Endothelial cell of umbilical vein (primary cell): ENCODE results near the gene PLEKHA7. TPM values are rescaled to one million over a fixed set of nuclear protein-coding genes. Genes with fewer than 3 reads are reported as not detected.
"Not testable (repeated sequence)": the region's sequence is repeated elsewhere in the genome, so short reads cannot be mapped to it uniquely, and the experiment has no call there.

ENCODE experiments used
- BruUV-seq: library from RNA; stranded (reverse); fragments of 400-500 nt; replicated peaks from 2 replicates; lab custom pipeline; 2021; lab: Mats Ljungman, UMichigan
- CTCF ChIA-PET: fragments of 300-600, 350-600 bp; sonication (Branson Sonifier 250); formaldehyde crosslinking; loops from one replicate; lab custom pipeline; 2021; ENCODE audit warnings: antibody characterized with exemption, inconsistent platforms; lab: Charles Lee
- POLR2A ChIA-PET: fragments of 300-600, 350-600 bp; sonication (Branson Sonifier 250); formaldehyde crosslinking; loops from one replicate; lab custom pipeline; 2021; ENCODE audit warnings: antibody characterized with exemption, inconsistent platforms; lab: Charles Lee
- DNase-seq: peaks from one replicate; pipeline ENCODE4 v3.0.0-alpha.2; 2011; ENCODE audit warnings: low read depth, low spot score
- FAIRE-seq: peaks from 2 replicates; lab custom pipeline; 2011; peaks lifted over from hg19 to GRCh38; lab: Jason Lieb, UNC
- H2AFZ ChIP-seq: 2 replicates; pipeline ENCODE4 v1.6.0; 2012; ENCODE audit warnings: low read depth, low read length, control low read depth, inconsistent platforms
- H3K27ac ChIP-seq: 2 replicates; pipeline ENCODE4 v1.5.1; 2011; ENCODE audit warnings: low read depth, mild to moderate bottlenecking, control low read depth, low read length, moderate library complexity; ENCODE audit not compliant: insufficient read depth
- H3K27me3 ChIP-seq, 2 experiments: 2 replicates each; pipeline versions ENCODE4 v1.6.0 to v1.6.1; 2011; ENCODE audit warnings: low read length in 2 of 2, mixed read lengths in 1 of 2; ENCODE audit not compliant: control insufficient read depth in 2 of 2, insufficient read depth in 2 of 2
- H3K36me3 ChIP-seq, 2 experiments: 2 replicates in 1 of 2; 3 replicates in 1 of 2; pipeline ENCODE4 v1.5.1; 2011; ENCODE audit warnings: low read length in 2 of 2, mild to moderate bottlenecking in 1 of 2, moderate library complexity in 1 of 2; ENCODE audit not compliant: control insufficient read depth in 2 of 2, insufficient read depth in 2 of 2; ENCODE audit errors: extremely low read depth in 1 of 2
- H3K4me1 ChIP-seq: 3 replicates; pipeline ENCODE4 v1.5.1; 2011; ENCODE audit warnings: mild to moderate bottlenecking, low read length; ENCODE audit not compliant: control insufficient read depth, insufficient read depth; ENCODE audit errors: extremely low read depth
- H3K4me2 ChIP-seq: 2 replicates; pipeline ENCODE4 v1.6.1; 2011; ENCODE audit warnings: low read length, control low read depth, mixed read lengths; ENCODE audit not compliant: insufficient read depth
- H3K4me3 ChIP-seq, 3 experiments: fragments of 200-600 bp in 1 of 3; sonication (generic), shearing (Covaris generic) in 1 of 3; replicated peaks in 1 of 3; 2 replicates each; pipeline ENCODE4 v1.5.1; 2011 to 2016; ENCODE audit warnings: control low read depth in 3 of 3, low read length in 3 of 3, mild to moderate bottlenecking in 2 of 3, inconsistent platforms in 1 of 3, low read depth in 1 of 3, moderate library complexity in 1 of 3; ENCODE audit not compliant: insufficient read depth in 1 of 3
- H3K79me2 ChIP-seq: 2 replicates; pipeline ENCODE4 v1.6.0; 2012; ENCODE audit warnings: low read length, inconsistent platforms; ENCODE audit not compliant: control insufficient read depth, insufficient read depth
- H3K9ac ChIP-seq: replicated peaks from 2 replicates; pipeline ENCODE3; 2011; ENCODE audit warnings: low read length, control low read depth; ENCODE audit not compliant: insufficient read depth; ENCODE audit errors: extremely low read depth
- H3K9me1 ChIP-seq: replicated peaks from 3 replicates; pipeline ENCODE4 v1.6.0; 2011; ENCODE audit warnings: mild to moderate bottlenecking, low read length; ENCODE audit not compliant: control insufficient read depth, insufficient read depth; ENCODE audit errors: extremely low read depth
- H3K9me3 ChIP-seq: replicated peaks from 2 replicates; pipeline ENCODE4 v1.5.1; 2012; ENCODE audit warnings: low read length, inconsistent platforms; ENCODE audit not compliant: control insufficient read depth, insufficient read depth
- H4K20me1 ChIP-seq: replicated peaks from 2 replicates; pipeline ENCODE3; 2011; ENCODE audit warnings: mild to moderate bottlenecking, low read length; ENCODE audit not compliant: control insufficient read depth, insufficient read depth; ENCODE audit errors: extremely low read depth
- GATA2 ChIP-seq: IDR thresholded peaks from 2 replicates; pipeline ENCODE4 v1.7.0; 2011; ENCODE audit warnings: low read depth, mild to moderate bottlenecking, moderate library complexity, mixed read lengths, low read length; ENCODE audit not compliant: insufficient read length, insufficient read depth
- dilution Hi-C: fragments of 300-500 bp; cut with MboI; formaldehyde crosslinking; loops from one replicate; pipeline ENCODE4 v1.15.0; 2019; ENCODE audit warnings: low sequenced_read_pairs; ENCODE audit not compliant: extremely low pct_ligation_motif_present
- intact Hi-C: fragments of 100-400 bp; cut with micrococcal nuclease; formaldehyde crosslinking; loops from one replicate; pipeline ENCODE4 v1.10.0; 2022
- polyA plus RNA-seq, 4 experiments: library from polyadenylated mRNA; depleted of rRNA in 3 of 4; stranded (reverse) in 3 of 4; unstranded in 1 of 4; fragments of >200 nt; gene quantifications; 2 replicates each; pipeline versions ENCODE4 v1.2.1 to v1.2.3, GENCODE V29; 2011 to 2012; ENCODE audit warnings: missing spikeins in 1 of 4
- total RNA-seq: library from RNA; stranded (reverse); gene quantifications from 2 replicates; pipeline ENCODE4 v1.2.3, GENCODE V29; 2021
- TF ChIP-seq, protein P1 (sequence below), 2 donors: IDR thresholded peaks; 1 replicate in 1 of 2; 2 replicates in 1 of 2; pipeline ENCODE4 v1.5.1; 2011; ENCODE audit warnings: low read length in 2 of 2, mild to moderate bottlenecking in 2 of 2, moderate library complexity in 2 of 2, control low read depth in 1 of 2, inconsistent platforms in 1 of 2, low read depth in 1 of 2; ENCODE audit not compliant: insufficient read depth in 1 of 2; ENCODE audit errors: extremely low read depth in 1 of 2
- TF ChIP-seq, protein P2 (sequence below): IDR thresholded peaks from 2 replicates; pipeline ENCODE4 v1.6.1; 2011; ENCODE audit not compliant: insufficient read depth, insufficient read length

Gene PLEKHA7
- total and polyA plus RNA-seq, 2 donors (not counting 3 experiments of a cell fraction or from before 2014, with no cell fraction given) = 1.7 to 3.8 TPM

DNA sequence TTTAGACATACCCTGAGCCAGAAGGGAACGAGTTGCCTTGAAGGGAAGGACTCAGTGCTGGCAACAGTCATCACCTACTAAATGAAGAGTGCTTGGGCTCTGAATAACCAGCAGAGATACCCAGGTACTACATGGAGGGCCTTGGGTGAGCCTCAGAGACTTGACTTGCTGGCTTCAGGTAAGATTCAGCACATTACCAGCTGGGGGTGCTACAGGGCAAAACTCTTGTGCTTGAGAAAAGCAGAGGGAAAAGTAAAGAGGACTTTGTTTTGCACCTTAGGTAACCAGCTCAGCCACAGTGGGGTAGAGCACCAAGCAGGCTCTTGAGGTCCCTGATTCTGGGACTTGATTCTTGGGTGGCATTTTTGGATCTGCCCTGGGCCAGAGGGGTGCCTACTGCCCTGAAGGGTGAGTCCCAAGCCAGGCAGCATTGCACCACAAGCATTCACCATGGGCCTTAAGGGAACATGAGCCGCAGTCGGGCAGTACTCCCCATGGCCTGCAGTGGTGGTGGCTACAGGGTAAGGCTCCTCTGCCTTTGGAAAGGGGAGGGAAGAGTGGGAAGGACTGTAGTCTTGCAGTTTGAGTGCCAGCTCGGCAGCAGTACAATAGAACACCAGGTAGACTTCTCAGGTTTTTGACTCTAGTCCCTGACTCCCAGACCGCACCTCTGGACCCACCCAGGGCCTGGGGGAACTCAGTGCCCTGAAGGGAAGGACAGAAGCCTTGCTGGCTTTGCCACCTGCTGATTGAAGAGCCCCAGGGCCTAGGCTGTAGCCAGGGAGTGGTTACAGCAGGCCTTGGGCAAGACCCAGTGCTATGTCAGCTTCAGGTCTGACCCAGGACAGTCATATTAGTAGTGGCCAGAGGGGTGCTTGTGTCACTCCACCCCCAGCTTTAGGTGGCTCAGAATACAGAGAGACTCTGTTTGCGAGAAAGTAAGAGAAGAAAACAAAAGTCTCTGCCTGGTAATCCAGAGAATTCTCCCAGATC, 22.7 kb upstream of the PLEKHA7 start:
- Histone ChIP-seq H4K20me1 (no peaks in the 10 kb centered on the region), H3K9me3 (no peaks in the 10 kb centered on the region), H3K4me1 (no peaks in the 10 kb centered on the region), H3K4me2 (no peak overlapping the region), H3K79me2 (no peaks in the 10 kb centered on the region), H3K27ac (no peak overlapping the region), H3K9me1 (no peaks in the 10 kb centered on the region), H3K36me3 (no peaks in the 10 kb centered on the region), H3K9ac (no peak overlapping the region), H3K4me3 (no peak overlapping the region), H3K27me3 (no peaks in the 10 kb centered on the region), H2AFZ (no peak overlapping the region)
- DNase-seq (no peak), FAIRE-seq (no peak)
- BruUV-seq = no TSS peak
- intact Hi-C loops = no loop called here
- POLR2A ChIA-PET = no interaction called here
- dilution Hi-C loops = no loop called here
- TF ChIP-seq, protein P1, sequence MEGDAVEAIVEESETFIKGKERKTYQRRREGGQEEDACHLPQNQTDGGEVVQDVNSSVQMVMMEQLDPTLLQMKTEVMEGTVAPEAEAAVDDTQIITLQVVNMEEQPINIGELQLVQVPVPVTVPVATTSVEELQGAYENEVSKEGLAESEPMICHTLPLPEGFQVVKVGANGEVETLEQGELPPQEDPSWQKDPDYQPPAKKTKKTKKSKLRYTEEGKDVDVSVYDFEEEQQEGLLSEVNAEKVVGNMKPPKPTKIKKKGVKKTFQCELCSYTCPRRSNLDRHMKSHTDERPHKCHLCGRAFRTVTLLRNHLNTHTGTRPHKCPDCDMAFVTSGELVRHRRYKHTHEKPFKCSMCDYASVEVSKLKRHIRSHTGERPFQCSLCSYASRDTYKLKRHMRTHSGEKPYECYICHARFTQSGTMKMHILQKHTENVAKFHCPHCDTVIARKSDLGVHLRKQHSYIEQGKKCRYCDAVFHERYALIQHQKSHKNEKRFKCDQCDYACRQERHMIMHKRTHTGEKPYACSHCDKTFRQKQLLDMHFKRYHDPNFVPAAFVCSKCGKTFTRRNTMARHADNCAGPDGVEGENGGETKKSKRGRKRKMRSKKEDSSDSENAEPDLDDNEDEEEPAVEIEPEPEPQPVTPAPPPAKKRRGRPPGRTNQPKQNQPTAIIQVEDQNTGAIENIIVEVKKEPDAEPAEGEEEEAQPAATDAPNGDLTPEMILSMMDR (IDR thresholded peaks at IDR 0.05; ENCODE audit: extremely low read depth in 1 of 2, insufficient read depth in 1 of 2, low read depth in 1 of 2, low read length in 2 of 2) = peak in 1 of 2 donors; percentile 29
- TF ChIP-seq, protein P2, sequence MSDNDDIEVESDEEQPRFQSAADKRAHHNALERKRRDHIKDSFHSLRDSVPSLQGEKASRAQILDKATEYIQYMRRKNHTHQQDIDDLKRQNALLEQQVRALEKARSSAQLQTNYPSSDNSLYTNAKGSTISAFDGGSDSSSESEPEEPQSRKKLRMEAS = no peak
- no peak for TF ChIP-seq GATA2
- CTCF ChIA-PET = interaction anchor here (0.6 to 2.5 kb wide), 5 partner anchors 17 to 467 kb away, joined by 3 to 15 read pairs (median 3); partner anchors contain the start of gene RPS13

GRCh38 chr11:17034027-17034426, 19.8 kb upstream of the PLEKHA7 start:
- H3K27ac ChIP-seq, dilution Hi-C loops, H3K36me3 ChIP-seq, FAIRE-seq, intact Hi-C loops, H3K9me1 ChIP-seq, H3K4me1 ChIP-seq, BruUV-seq, H3K4me2 ChIP-seq, H2AFZ ChIP-seq, POLR2A ChIA-PET, DNase-seq, H3K4me3 ChIP-seq, H3K27me3 ChIP-seq, H3K9ac ChIP-seq, CTCF ChIA-PET, H3K79me2 ChIP-seq, H3K9me3 ChIP-seq, H4K20me1 ChIP-seq: not testable (repeated sequence)
